Uterus (tissue), 2 donors: ENCODE data around the gene PAK2.

ENCODE experiments used
- CTCF ChIP-seq, 4 experiments: fragments of 200-600 bp in 2 of 4; fragments of 450-650 bp in 2 of 4; sonication (generic) in 2 of 4; IDR thresholded peaks; one replicate each; pipeline ENCODE4 v1.5.1; 2016 to 2019; ENCODE audit warnings: antibody characterized with exemption in 4 of 4, mild to moderate bottlenecking in 2 of 4, moderate library complexity in 1 of 4
- POLR2A ChIP-seq, 2 donors: fragments of 450-650 bp; IDR thresholded peaks; one replicate each; pipeline ENCODE4 v1.6.1; 2016; ENCODE audit warnings: antibody characterized with exemption in 2 of 2, mild to moderate bottlenecking in 1 of 2, moderate library complexity in 1 of 2

- TF ChIP-seq CTCF (IDR thresholded peaks at IDR 0.05) (no peak), POLR2A (IDR thresholded peaks at IDR 0.05) (no peak)
Observed at GRCh38 chr3:196689941-196690660, 49.6 kb upstream of the PAK2 start.
